EH (cell line): ENCODE results near the gene DHX8.

ENCODE experiments used
- DNase-seq: peaks from one replicate; pipeline ENCODE4 v3.0.0-alpha.2; 2015; ENCODE audit warnings: low read depth

DHX8 gene

DNA sequence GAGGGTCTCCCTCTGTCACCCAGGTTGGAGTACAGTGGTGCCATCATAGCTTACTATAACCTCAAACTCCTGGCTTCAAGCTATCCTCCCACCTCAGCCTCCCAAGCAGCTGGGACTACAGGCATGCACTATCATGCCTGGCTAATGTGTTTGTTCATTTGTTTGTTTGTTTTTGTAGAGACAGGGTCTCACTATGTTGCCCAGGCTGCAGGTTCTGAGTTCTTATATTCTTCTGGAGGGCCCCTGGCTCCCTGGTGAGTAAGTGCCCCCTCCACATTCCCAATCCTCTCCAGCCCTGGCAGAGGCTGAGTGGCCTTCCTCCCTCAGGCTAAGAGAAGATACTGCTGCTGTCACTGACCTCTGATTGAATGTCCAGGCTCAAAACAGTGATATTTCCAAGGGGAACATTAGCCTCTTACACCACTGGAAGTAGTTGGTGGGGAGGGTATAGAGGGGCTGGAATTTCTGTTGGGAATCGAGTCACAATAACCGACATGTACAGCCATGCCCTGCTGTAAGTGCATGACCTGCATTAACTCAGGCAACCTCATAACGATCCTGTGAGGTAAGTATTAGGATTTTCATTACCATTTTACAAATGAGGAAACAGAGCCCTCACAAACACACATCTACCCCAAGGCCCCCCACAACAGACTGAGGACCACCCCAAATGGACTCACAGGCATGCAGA is 65.1 kb downstream of the DHX8 start:
- no peak for DNase-seq

GRCh38 chr17:43549496-43549895 is 65.7 kb downstream of the DHX8 start:
- no peak for DNase-seq

DNA sequence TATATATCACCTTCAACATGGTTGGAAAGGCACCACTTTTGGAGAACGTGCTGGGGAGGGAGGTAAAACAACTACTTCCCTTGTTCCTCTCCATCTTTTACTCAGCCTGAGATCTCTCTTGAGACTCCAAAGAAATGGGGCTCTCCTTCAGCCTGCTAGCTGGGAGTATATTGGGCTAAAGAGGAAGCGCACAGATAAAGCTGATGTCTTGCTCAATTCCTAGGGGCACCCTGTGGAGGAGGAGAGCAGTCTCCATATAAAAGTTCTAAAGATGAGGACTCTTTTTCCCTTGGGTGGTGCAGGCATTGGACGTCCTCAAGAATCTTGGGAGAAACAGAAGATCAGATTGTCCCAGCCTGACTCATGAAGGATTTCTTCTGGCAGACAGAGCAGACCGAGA is 67.0 kb downstream of the DHX8 start:
- DNase-seq = no peak

DNA sequence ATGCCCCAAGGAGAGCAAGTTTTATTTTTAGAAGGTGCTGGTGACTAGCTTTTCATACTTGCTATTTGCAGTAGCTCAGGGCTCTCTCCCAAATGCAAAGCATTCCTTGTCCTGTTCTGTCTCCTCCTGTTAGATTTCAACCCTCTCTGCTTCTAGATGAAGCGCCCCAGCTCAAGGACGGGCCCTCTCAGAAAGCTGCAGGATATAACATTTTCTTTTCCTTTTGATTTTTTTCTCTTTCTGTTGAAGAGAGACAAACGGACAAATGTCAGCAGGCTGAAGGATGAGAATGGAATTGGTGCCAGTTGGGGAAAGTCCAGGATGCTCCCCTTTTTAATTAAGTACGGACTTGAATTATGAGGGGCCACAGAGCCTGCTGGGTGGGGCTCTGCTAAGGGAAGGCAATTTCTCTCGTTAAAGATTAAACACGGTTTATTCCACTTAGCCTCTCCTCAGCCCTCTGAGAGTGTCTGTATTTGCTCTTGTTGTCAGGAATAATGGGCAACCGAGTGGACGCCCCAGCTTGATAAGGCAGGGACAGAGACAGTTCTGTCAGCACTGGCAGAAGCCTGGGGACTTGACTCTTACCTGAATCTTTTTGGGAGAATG is 68.6 kb downstream of the DHX8 start:
- peak; percentile 18 for DNase-seq

DNA sequence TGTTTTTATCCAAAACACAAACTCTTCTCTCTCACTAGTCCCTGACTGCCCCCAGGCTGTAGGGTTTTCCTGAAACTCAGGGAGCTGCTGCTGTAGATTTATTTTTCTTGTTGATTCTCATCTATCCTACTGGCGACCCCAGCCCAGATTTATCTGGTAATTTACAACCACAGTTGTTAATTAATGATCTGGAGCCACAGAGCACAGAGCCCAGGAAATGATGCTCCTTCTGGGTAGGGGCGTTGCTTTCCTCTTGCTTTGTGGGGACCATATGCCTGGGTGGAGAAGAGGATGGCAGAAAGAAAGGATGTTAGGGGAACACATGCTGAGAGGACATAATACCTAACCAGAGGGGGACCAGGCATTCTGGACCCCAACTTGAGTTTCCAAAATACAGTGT is 69.8 kb downstream of the DHX8 start:
- DNase-seq = no peak

- DNase-seq = no peak
Observed at GRCh38 chr17:43554857-43555256, 71.1 kb downstream of the DHX8 start.

DNA sequence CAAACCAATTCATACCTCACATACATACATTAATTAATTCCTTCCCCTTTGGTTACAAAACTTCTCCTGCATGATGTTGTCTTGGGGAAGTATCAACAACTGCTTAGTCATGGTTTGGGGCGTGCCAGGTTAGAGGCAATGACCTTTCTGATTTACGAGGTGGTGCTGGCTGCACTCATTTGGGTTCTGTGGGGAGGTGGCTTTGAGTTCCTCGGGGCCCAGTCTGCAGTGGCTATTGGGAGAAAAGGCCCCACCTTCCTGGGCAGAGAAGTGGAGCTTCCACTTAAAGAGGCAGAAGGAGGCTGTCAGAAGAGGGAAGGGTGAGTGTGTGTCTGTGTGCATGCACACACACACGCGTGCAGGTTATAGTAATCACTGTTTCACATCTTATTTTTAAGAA is 72.5 kb downstream of the DHX8 start:
- peak; percentile 85 for DNase-seq

- no peak for DNase-seq
Observed at GRCh38 chr17:43558805-43559160, 75.0 kb downstream of the DHX8 start.

GRCh38 chr17:43559161-43559816 is 75.5 kb downstream of the DHX8 start:
- DNase-seq = no peak

- no peak for DNase-seq
Observed at GRCh38 chr17:43560461-43561427, 77.0 kb downstream of the DHX8 start.

GRCh38 chr17:43562679-43563599 is 79.2 kb downstream of the DHX8 start:
- DNase-seq = no peak

GRCh38 chr17:43563600-43564594 is 80.1 kb downstream of the DHX8 start:
- peak; percentile 8 for DNase-seq

DNA sequence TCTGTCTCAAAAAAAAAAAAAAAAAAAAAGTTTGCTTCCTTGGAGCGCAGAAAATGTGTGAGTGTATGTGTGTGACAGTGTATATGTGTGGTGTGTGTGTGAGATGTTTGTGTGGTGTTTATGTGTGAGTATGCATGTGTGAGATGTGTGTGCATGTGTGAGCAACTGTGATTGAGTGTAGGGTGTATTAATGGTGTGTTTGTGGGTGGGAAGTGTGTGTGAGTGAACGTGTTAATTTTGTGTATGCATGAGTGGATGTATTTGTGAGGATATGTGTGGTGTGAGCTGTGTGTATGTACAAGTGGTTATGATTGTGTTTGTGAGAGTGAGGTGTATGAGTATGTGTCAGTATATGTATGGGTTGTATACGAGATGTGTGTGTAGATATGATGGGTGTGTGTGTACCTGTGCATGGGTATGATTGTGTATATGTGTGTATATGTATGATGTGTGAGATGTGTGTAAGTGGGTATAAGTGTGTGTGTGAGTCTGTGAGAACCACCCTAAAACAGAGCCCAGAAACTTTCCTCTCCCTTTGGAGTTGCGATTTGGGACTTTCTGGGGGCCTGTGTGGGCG is 84.8 kb downstream of the DHX8 start:
- no peak for DNase-seq

DNA sequence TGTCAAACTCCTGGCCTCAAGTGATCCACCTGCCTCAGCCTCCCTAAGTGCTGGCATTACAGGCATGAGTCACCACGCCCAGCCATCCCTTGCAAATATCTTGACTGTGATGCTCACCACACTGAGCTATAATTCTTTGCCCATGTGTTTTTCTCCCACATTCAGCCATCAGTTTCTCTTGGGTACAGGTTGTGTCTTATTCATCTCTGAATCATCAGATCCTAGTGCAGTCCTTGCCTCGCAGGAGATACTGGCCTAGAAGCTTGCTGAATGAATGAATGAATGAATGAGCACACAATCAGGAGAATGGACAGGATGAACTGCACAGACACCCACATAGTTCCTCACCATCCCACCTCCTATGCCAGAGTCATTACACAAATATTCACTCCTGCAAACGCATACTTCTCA is 86.7 kb downstream of the DHX8 start:
- peak; percentile 76 for DNase-seq

- DNase-seq = peak; percentile 22
Observed at GRCh38 chr17:43572368-43572980, 88.7 kb downstream of the DHX8 start.

- no peak for DNase-seq
Observed at GRCh38 chr17:43573579-43574321, 90.0 kb downstream of the DHX8 start.

- DNase-seq = no peak
Observed at GRCh38 chr17:43574348-43574747, 90.6 kb downstream of the DHX8 start.

DNA sequence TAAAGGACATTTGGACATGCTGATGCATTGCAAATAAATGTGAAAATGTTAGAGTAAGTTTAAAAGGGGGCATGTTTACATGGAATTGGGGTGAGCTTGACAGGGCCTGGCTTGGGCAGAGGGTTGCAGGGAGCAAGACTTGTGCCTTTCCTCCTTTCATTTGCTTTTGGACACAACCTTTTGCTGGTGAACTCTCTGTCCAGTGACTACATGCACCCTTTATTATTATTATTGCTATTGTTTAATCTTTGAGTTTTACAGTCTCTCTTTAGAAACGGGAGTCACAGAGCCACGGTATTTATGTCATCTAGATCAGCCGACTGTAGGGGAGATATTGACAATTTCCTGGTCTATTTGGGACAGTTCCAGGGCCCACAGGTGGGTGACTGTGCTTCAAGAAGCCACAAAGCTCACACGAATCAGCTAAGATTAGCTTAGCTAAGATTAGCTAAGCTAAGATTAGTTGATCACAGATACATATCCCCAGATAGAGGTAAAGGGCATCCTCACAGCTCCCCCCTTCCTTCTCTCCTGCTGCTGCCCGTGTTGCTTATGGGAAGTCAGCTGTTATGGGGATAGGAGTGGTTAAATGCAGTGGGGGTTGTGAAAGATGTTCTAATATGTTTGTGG is 91.2 kb downstream of the DHX8 start:
- no peak for DNase-seq
